Measurements from ENCODE around the gene RPIA. TPM values are rescaled to one million over a fixed set of nuclear protein-coding genes. Genes with fewer than 3 reads are reported as not detected.
"Not testable (repeated sequence)": the region's sequence is repeated elsewhere in the genome, so short reads cannot be mapped to it uniquely, and the experiment has no call there.

The RPIA gene
- polyA plus RNA-seq (2013, experiment 1 of 2): 18.2 TPM
- 21.1 TPM for polyA plus RNA-seq (2013, experiment 2 of 2)

GRCh38 chr2:88691339-88692183 is at the start of gene RPIA:
RPIA (plus strand) TSS chr2:88691673; CDS start chr2:88691699, 26 bp downstream.
- peaks cover 13% of the 10 kb centered on the region; the same call in 1 of the 2 replicates for H3K9me3 ChIP-seq (ENCODE audit: insufficient read depth, low read depth, low read length)

DNA sequence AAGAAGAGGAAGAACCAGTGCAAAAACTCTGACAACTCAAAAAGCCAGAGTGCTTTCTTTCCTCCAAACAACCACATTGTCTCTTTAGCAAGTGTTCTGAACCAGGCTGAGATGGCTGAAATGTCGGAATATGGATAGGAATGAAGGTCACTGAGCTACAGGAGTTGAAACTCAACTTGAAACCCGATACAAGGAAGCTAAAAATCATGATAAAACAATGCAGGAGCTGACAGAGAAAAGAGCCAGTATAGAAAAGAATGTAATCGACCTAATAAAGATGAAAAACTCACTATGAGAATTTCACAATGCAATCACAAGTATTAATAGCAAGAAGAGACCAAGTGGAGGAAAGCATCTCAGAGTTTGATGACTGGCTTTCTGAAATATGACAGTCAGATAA is 49.2 kb upstream of the RPIA start:
- 93% methylated on average over 2 of the region's 3 CpGs for WGBS
- Histone ChIP-seq H3K4me1 (ENCODE audit: insufficient read depth, low read length) (peaks cover 11% of the 10 kb centered on the region), H3K36me3 (ENCODE audit: insufficient read depth, low read length) (no peaks in the 10 kb centered on the region), H3K9me3 (ENCODE audit: insufficient read depth, low read depth, low read length) (no peaks in the 10 kb centered on the region), H3K27me3 (ENCODE audit: insufficient read depth, low read length) (no peaks in the 10 kb centered on the region), H3K4me3 (ENCODE audit: low read length) (no peak overlapping the region), H3K9ac (ENCODE audit: low read depth, low read length) (no peak overlapping the region), H3K27ac (ENCODE audit: low read depth, low read length) (no peak overlapping the region)

More at GRCh38 chr2:88691339-88692183, at the start of gene RPIA:
- H3K9ac ChIP-seq (ENCODE audit: low read depth, low read length): peak within 1 kb of the TSS; percentile 76
- H3K4me1 ChIP-seq (ENCODE audit: insufficient read depth, low read length): 0 out of 2 replicates have a peak, but pooled peaks cover 3% of the 10 kb centered on the region
- peaks cover 8% of the 10 kb centered on the region; the same call in 1 of the 2 replicates for H3K36me3 ChIP-seq (ENCODE audit: insufficient read depth, low read length)
- peak within 1 kb of the TSS; percentile 69 for H3K27ac ChIP-seq (ENCODE audit: low read depth, low read length)
- H3K4me3 ChIP-seq (ENCODE audit: low read length): peak within 1 kb of the TSS; percentile 74
- H3K27me3 ChIP-seq (ENCODE audit: insufficient read depth, low read length): no peaks in the 10 kb centered on the region
- WGBS: under 1% methylated on average over 71 of the region's 71 CpGs

DNA sequence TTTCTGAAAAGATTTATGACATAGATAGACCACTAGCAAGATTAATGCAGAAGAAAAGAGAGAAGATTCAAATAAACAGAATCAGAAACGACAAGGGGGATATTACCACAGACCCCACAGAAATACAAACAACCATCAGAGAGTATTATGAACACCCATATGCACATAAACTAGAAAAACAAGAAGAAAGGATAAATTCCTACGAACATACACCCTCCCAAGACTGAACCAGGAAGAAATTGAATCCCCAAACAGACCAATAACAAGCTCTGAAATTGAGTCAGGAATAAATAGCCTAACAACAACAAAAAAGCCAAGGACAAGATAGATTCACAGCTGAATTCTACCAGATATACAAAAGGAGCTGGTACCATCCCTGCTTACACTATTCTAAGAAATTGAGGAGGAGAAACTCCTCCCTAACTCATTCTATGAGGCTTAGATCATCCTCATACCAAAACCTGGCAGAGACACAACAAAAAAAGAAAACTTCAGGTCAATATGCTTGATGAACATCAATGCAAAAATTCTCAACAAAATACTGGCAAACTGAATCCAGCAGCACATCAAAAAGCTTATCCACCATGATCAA is 46.1 kb upstream of the RPIA start:
- H3K9me3 ChIP-seq (ENCODE audit: insufficient read depth, low read depth, low read length); H3K4me1 ChIP-seq (ENCODE audit: insufficient read depth, low read length); H3K36me3 ChIP-seq (ENCODE audit: insufficient read depth, low read length); H3K4me3 ChIP-seq (ENCODE audit: low read length); H3K27me3 ChIP-seq (ENCODE audit: insufficient read depth, low read length); H3K27ac ChIP-seq (ENCODE audit: low read depth, low read length); H3K9ac ChIP-seq (ENCODE audit: low read depth, low read length): not testable (repeated sequence)
- WGBS: 84% methylated on average over 2 of the region's 2 CpGs

GRCh38 chr2:88651646-88652045 is 39.8 kb upstream of the RPIA start:
- Histone ChIP-seq H3K27me3 (ENCODE audit: insufficient read depth, low read length) (no peaks in the 10 kb centered on the region), H3K27ac (ENCODE audit: low read depth, low read length) (no peak overlapping the region), H3K4me1 (ENCODE audit: insufficient read depth, low read length) (no peaks in the 10 kb centered on the region), H3K9me3 (ENCODE audit: insufficient read depth, low read depth, low read length) (no peaks in the 10 kb centered on the region), H3K4me3 (ENCODE audit: low read length) (no peak overlapping the region), H3K9ac (ENCODE audit: low read depth, low read length) (no peak overlapping the region), H3K36me3 (ENCODE audit: insufficient read depth, low read length) (no peaks in the 10 kb centered on the region)
- WGBS: 92% methylated on average over 1 of the region's 1 CpG

DNA sequence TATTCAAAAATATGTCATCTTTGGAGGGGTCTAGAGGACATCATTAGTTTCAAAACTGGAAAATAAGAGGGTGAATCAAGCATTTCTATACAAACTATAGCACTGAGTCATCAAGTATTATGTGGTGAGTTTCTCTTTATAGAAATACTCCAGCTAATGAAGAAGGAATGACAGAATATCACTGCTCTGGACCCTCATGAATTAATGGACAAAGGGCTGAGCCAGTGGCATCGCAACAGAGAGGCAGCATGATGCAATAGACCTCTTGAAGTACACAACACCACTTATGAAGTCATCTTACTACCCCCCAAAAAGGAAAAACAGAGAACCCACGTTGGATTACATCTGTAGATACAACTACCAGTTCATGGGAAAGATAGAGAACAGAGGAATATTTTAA is 36.8 kb upstream of the RPIA start:
- Histone ChIP-seq H3K4me3 (ENCODE audit: low read length) (no peak overlapping the region), H3K27me3 (ENCODE audit: insufficient read depth, low read length) (no peaks in the 10 kb centered on the region), H3K36me3 (ENCODE audit: insufficient read depth, low read length) (no peaks in the 10 kb centered on the region), H3K27ac (ENCODE audit: low read depth, low read length) (no peak overlapping the region), H3K4me1 (ENCODE audit: insufficient read depth, low read length) (peaks cover 14% of the 10 kb centered on the region), H3K9me3 (ENCODE audit: insufficient read depth, low read depth, low read length) (no peaks in the 10 kb centered on the region), H3K9ac (ENCODE audit: low read depth, low read length) (no peak overlapping the region)
- 93% methylated on average over 1 of the region's 2 CpGs for WGBS

DNA sequence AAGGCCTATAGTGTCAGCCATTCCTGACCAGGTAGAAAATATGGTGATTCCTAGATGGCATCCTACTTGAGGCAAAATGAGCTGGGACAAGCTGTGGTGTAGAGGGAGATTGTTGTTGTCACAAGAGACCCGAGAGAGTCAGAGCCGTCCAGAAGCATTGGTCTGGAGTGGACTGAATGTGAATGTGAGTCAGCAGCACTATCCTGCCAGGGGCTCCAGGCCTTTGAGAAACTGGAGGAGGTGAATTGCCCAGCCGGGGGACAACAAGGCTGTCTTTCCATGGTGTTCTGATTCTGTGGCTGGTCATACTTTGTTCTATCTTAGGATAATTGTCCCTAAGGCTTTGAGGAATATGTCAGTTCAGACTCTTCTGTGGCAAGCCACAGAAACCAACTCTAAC is 34.8 kb upstream of the RPIA start:
- WGBS: 80% methylated on average over 3 of the region's 3 CpGs
- Histone ChIP-seq H3K4me1 (ENCODE audit: insufficient read depth, low read length) (peaks cover 16% of the 10 kb centered on the region), H3K4me3 (ENCODE audit: low read length) (no peak overlapping the region), H3K27ac (ENCODE audit: low read depth, low read length) (no peak overlapping the region), H3K9me3 (ENCODE audit: insufficient read depth, low read depth, low read length) (no peaks in the 10 kb centered on the region), H3K27me3 (ENCODE audit: insufficient read depth, low read length) (no peaks in the 10 kb centered on the region), H3K36me3 (ENCODE audit: insufficient read depth, low read length) (no peaks in the 10 kb centered on the region), H3K9ac (ENCODE audit: low read depth, low read length) (no peak overlapping the region)

GRCh38 chr2:88657131-88657530 is 34.3 kb upstream of the RPIA start:
- Histone ChIP-seq H3K9me3 (ENCODE audit: insufficient read depth, low read depth, low read length) (no peaks in the 10 kb centered on the region), H3K27ac (ENCODE audit: low read depth, low read length) (no peak overlapping the region), H3K4me3 (ENCODE audit: low read length) (no peak overlapping the region), H3K4me1 (ENCODE audit: insufficient read depth, low read length) (peaks cover 16% of the 10 kb centered on the region), H3K27me3 (ENCODE audit: insufficient read depth, low read length) (no peaks in the 10 kb centered on the region), H3K36me3 (ENCODE audit: insufficient read depth, low read length) (no peaks in the 10 kb centered on the region), H3K9ac (ENCODE audit: low read depth, low read length) (no peak overlapping the region)
- 94% methylated on average over 2 of the region's 2 CpGs for whole genome bisulfite sequencing

GRCh38 chr2:88658326-88658725 is 33.1 kb upstream of the RPIA start:
- Histone ChIP-seq H3K36me3 (ENCODE audit: insufficient read depth, low read length) (no peaks in the 10 kb centered on the region), H3K27me3 (ENCODE audit: insufficient read depth, low read length) (no peaks in the 10 kb centered on the region), H3K4me1 (ENCODE audit: insufficient read depth, low read length) (peaks cover 16% of the 10 kb centered on the region), H3K9me3 (ENCODE audit: insufficient read depth, low read depth, low read length) (no peaks in the 10 kb centered on the region), H3K4me3 (ENCODE audit: low read length) (no peak overlapping the region), H3K27ac (ENCODE audit: low read depth, low read length) (peak overlapping the region; percentile 45; the same call in 1 of the 2 replicates), H3K9ac (ENCODE audit: low read depth, low read length) (no peak overlapping the region)
- WGBS: 88% methylated on average over 2 of the region's 3 CpGs

- peak overlapping the region; percentile 86 for H3K27ac ChIP-seq (ENCODE audit: low read depth, low read length)
Measured at GRCh38 chr2:88658881-88659537, 32.5 kb upstream of the RPIA start.

DNA sequence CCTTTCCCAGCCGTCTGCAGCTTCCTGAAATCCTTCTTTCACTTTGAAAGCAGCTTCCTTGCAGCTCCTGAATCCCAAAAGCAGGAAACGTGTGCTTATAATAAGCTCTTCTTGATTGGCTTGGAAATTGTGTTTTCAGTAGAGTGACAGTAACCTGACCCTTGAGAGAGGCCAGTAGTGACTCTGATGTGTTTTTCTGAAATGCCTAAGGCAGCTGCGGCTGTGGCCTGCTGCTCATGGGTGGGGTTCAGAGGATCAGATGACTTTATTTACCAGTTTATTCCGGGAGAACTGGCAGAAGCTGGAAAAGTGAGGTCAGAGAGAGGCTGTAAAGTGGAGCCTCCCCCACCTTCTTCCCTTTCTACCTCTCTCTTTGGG is 31.9 kb upstream of the RPIA start:
- WGBS: 27% methylated on average over 3 of the region's 4 CpGs
- Histone ChIP-seq H3K9me3 (ENCODE audit: insufficient read depth, low read depth, low read length) (no peaks in the 10 kb centered on the region), H3K4me1 (ENCODE audit: insufficient read depth, low read length) (peaks cover 16% of the 10 kb centered on the region), H3K27ac (ENCODE audit: low read depth, low read length) (peak overlapping the region; percentile 86), H3K36me3 (ENCODE audit: insufficient read depth, low read length) (no peaks in the 10 kb centered on the region), H3K4me3 (ENCODE audit: low read length) (no peak overlapping the region), H3K27me3 (ENCODE audit: insufficient read depth, low read length) (no peaks in the 10 kb centered on the region), H3K9ac (ENCODE audit: low read depth, low read length) (peak overlapping the region; percentile 35; the same call in 1 of the 2 replicates)

More at GRCh38 chr2:88658881-88659537, 32.5 kb upstream of the RPIA start:
- peaks cover 16% of the 10 kb centered on the region for H3K4me1 ChIP-seq (ENCODE audit: insufficient read depth, low read length)
- no peak overlapping the region for H3K4me3 ChIP-seq (ENCODE audit: low read length)
- H3K36me3 ChIP-seq (ENCODE audit: insufficient read depth, low read length): no peaks in the 10 kb centered on the region
- H3K9me3 ChIP-seq (ENCODE audit: insufficient read depth, low read depth, low read length): no peaks in the 10 kb centered on the region
- H3K9ac ChIP-seq (ENCODE audit: low read depth, low read length): peak overlapping the region; percentile 35; the same call in 1 of the 2 replicates
- 84% methylated on average over 3 of the region's 4 CpGs for WGBS
- H3K27me3 ChIP-seq (ENCODE audit: insufficient read depth, low read length): no peaks in the 10 kb centered on the region

DNA sequence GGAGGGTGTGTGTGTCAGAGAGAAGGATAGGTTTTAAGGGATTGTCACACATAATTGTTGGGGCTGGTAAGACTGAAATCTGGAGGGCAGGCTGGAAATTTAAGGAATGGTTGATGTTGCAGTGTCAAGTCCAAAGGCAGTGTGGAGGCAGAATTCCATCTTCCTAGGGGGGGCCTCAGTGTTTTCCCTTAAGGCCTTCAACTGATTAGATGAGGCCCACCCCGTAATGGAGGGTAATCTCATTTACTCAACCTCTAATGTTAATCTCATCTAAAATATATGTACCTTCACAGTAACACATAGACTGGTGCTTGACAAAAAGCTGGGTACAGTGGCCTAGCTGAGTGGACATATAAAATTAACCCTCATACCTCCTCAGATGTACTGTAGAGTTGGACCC is 30.9 kb upstream of the RPIA start:
- H3K27ac ChIP-seq (ENCODE audit: low read depth, low read length): no peak overlapping the region
- no peaks in the 10 kb centered on the region for H3K9me3 ChIP-seq (ENCODE audit: insufficient read depth, low read depth, low read length)
- H3K9ac ChIP-seq (ENCODE audit: low read depth, low read length): no peak overlapping the region
- no peaks in the 10 kb centered on the region for H3K27me3 ChIP-seq (ENCODE audit: insufficient read depth, low read length)
- 88% methylated on average over 1 of the region's 1 CpG for WGBS
- H3K4me1 ChIP-seq (ENCODE audit: insufficient read depth, low read length): peaks cover 16% of the 10 kb centered on the region
- H3K36me3 ChIP-seq (ENCODE audit: insufficient read depth, low read length): no peaks in the 10 kb centered on the region
- H3K4me3 ChIP-seq (ENCODE audit: low read length): no peak overlapping the region
